H1 (cell line): Measurements from ENCODE around the gene KPNA3. TPM values are rescaled to one million over a fixed set of nuclear protein-coding genes. Genes with fewer than 3 reads are reported as not detected.

ENCODE experiments used
- CTCF ChIA-PET: fragments of 300-600 bp; sonication (Branson Sonifier 250); formaldehyde crosslinking; loops from one replicate; lab custom pipeline; 2021; ENCODE audit not compliant: partially characterized antibody; lab: Charles Lee
- POLR2A ChIA-PET: fragments of 300-600 bp; sonication (Branson Sonifier 250); formaldehyde crosslinking; loops from one replicate; lab custom pipeline; 2021; ENCODE audit warnings: inconsistent platforms; ENCODE audit not compliant: partially characterized antibody; lab: Charles Lee
- DNase-seq, 2 experiments: peaks; one replicate each; pipeline versions ENCODE4 v3.0.0 to v3.0.0-alpha.2; 2010 to 2022; ENCODE audit warnings: low spot score in 2 of 2, low read depth in 1 of 2, mixed read lengths in 1 of 2
- FAIRE-seq: peaks from 2 replicates; lab custom pipeline; 2011; peaks lifted over from hg19 to GRCh38; lab: Jason Lieb, UNC
- H2AFZ ChIP-seq: 2 replicates; pipeline ENCODE4 v1.8.1; 2012; ENCODE audit warnings: low read length, inconsistent platforms
- H2AK5ac ChIP-seq: 2 replicates; pipeline ENCODE4 v1.6.1; 2013; ENCODE audit warnings: low read depth, low read length
- H2BK120ac ChIP-seq: replicated peaks from 2 replicates; pipeline ENCODE3; 2013; ENCODE audit warnings: low read depth, low read length, inconsistent platforms
- H2BK12ac ChIP-seq: 2 replicates; pipeline ENCODE4 v1.6.1; 2013; ENCODE audit warnings: low read depth, low read length
- H2BK15ac ChIP-seq: 2 replicates; pipeline ENCODE4 v1.6.1; 2013; ENCODE audit warnings: low read length
- H2BK20ac ChIP-seq: 2 replicates; pipeline ENCODE4 v1.6.1; 2013; ENCODE audit warnings: low read length
- H2BK5ac ChIP-seq: 2 replicates; pipeline ENCODE4 v1.6.1; 2013; ENCODE audit warnings: low read depth, low read length
- H3K14ac ChIP-seq: 2 replicates; pipeline ENCODE4 v1.6.1; 2013; ENCODE audit warnings: inconsistent platforms; ENCODE audit not compliant: insufficient read length
- H3K18ac ChIP-seq: 2 replicates; pipeline ENCODE4 v1.6.1; 2013; ENCODE audit warnings: low read length; ENCODE audit errors: extremely low read depth
- H3K23ac ChIP-seq: 2 replicates; pipeline ENCODE4 v1.6.1; 2013; ENCODE audit warnings: inconsistent platforms; ENCODE audit not compliant: insufficient read length
- H3K23me2 ChIP-seq: 2 replicates; pipeline ENCODE4 v1.6.1; 2013; ENCODE audit warnings: low read depth, low read length
- H3K27ac ChIP-seq: 2 replicates; pipeline ENCODE4 v1.6.1; 2011; ENCODE audit warnings: low read depth, low read length, inconsistent platforms
- H3K27me3 ChIP-seq, 4 experiments: replicated peaks in 1 of 4; 1 replicate in 1 of 4; 2 replicates in 3 of 4; pipeline versions ENCODE4 v1.6.1 to v1.8.1; 2011 to 2013; ENCODE audit warnings: low read length in 3 of 4, mild to moderate bottlenecking in 3 of 4, inconsistent platforms in 2 of 4, mixed read lengths in 2 of 4, moderate library complexity in 1 of 4; ENCODE audit not compliant: control insufficient read depth in 3 of 4, insufficient read depth in 3 of 4; ENCODE audit errors: extremely low read depth in 1 of 4
- H3K36me3 ChIP-seq, 4 experiments: 2 replicates each; pipeline versions ENCODE4 v1.6.1 to v1.8.1; 2011 to 2013; ENCODE audit warnings: mild to moderate bottlenecking in 4 of 4, low read length in 3 of 4, moderate library complexity in 2 of 4, control low read depth in 1 of 4, inconsistent platforms in 1 of 4; ENCODE audit not compliant: insufficient read depth in 4 of 4, control insufficient read depth in 2 of 4
- H3K4ac ChIP-seq: replicated peaks from 2 replicates; pipeline ENCODE3; 2013; ENCODE audit warnings: low read length, low read depth, mixed read lengths, inconsistent platforms; ENCODE audit not compliant: insufficient read length
- H3K4me1 ChIP-seq, 4 experiments: replicated peaks in 1 of 4; 1 replicate in 1 of 4; 2 replicates in 3 of 4; pipeline versions ENCODE4 v1.6.1 to v1.8.1; 2011 to 2013; ENCODE audit warnings: low read length in 3 of 4, inconsistent platforms in 2 of 4, mixed read lengths in 1 of 4; ENCODE audit not compliant: insufficient read depth in 4 of 4, control insufficient read depth in 3 of 4
- H3K4me2 ChIP-seq, 2 experiments: 2 replicates each; pipeline versions ENCODE4 v1.6.1 to v1.8.1; 2011 to 2013; ENCODE audit warnings: low read depth in 2 of 2, low read length in 2 of 2, control low read depth in 1 of 2, inconsistent platforms in 1 of 2, mild to moderate bottlenecking in 1 of 2; ENCODE audit not compliant: insufficient read depth in 1 of 2
- H3K4me3 ChIP-seq, 4 experiments: fragments of 200-600, 300-600 bp in 1 of 4; sonication (generic), shearing (Covaris generic), sonication (Bioruptor Twin) in 1 of 4; 2 replicates each; pipeline versions ENCODE4 v1.5.1 to v1.8.1; 2011 to 2016; ENCODE audit warnings: low read length in 4 of 4, low read depth in 3 of 4, control low read depth in 2 of 4, inconsistent platforms in 2 of 4, mild to moderate bottlenecking in 2 of 4, mixed read lengths in 1 of 4, moderate library complexity in 1 of 4; ENCODE audit not compliant: insufficient read depth in 2 of 4; ENCODE audit errors: extremely low read depth in 1 of 4
- H3K56ac ChIP-seq: replicated peaks from 2 replicates; pipeline ENCODE3; 2013; ENCODE audit warnings: low read depth, mild to moderate bottlenecking, mixed read lengths, low read length, inconsistent platforms; ENCODE audit not compliant: insufficient read length
- H3K79me1 ChIP-seq: 2 replicates; pipeline ENCODE4 v1.6.1; 2013; ENCODE audit warnings: low read depth, low read length, control low read depth
- H3K79me2 ChIP-seq, 2 experiments: 2 replicates each; pipeline versions ENCODE4 v1.6.1 to v1.8.1; 2012 to 2013; ENCODE audit warnings: low read length in 2 of 2, mild to moderate bottlenecking in 2 of 2, inconsistent platforms in 1 of 2; ENCODE audit not compliant: insufficient read depth in 2 of 2, control insufficient read depth in 1 of 2
- H3K9ac ChIP-seq, 4 experiments: replicated peaks in 1 of 4; 1 replicate in 1 of 4; 2 replicates in 3 of 4; pipeline versions ENCODE4 v1.6.1 to v1.8.1; 2011 to 2013; ENCODE audit warnings: low read depth in 3 of 4, low read length in 3 of 4, control low read depth in 2 of 4, mild to moderate bottlenecking in 2 of 4, moderate library complexity in 2 of 4, inconsistent platforms in 1 of 4; ENCODE audit errors: extremely low read depth in 1 of 4
- H3K9me3 ChIP-seq, 2 experiments: 2 replicates each; pipeline versions ENCODE4 v1.6.1 to v1.8.1; 2012 to 2013; ENCODE audit warnings: mild to moderate bottlenecking in 2 of 2, moderate library complexity in 2 of 2, control low read depth in 1 of 2, inconsistent platforms in 1 of 2, low read depth in 1 of 2, low read length in 1 of 2, mixed read lengths in 1 of 2; ENCODE audit not compliant: insufficient read depth in 2 of 2
- H4K20me1 ChIP-seq, 2 experiments: replicated peaks in 1 of 2; 2 replicates each; pipeline versions ENCODE3 to v1.8.1; 2011 to 2013; ENCODE audit warnings: inconsistent platforms in 2 of 2, low read length in 2 of 2, mild to moderate bottlenecking in 1 of 2; ENCODE audit not compliant: insufficient read depth in 2 of 2, control insufficient read depth in 1 of 2
- H4K5ac ChIP-seq: 2 replicates; pipeline ENCODE4 v1.6.1; 2013; ENCODE audit warnings: low read length, low read depth, mixed read lengths, inconsistent platforms; ENCODE audit not compliant: insufficient read length
- H4K8ac ChIP-seq: 2 replicates; pipeline ENCODE4 v1.8.0; 2013; ENCODE audit warnings: mild to moderate bottlenecking, moderate library complexity, low read length, inconsistent platforms; ENCODE audit not compliant: insufficient read depth; ENCODE audit errors: extremely low read depth
- H4K91ac ChIP-seq: replicated peaks from 2 replicates; pipeline ENCODE3; 2013; ENCODE audit warnings: low read length, mixed read lengths, inconsistent platforms; ENCODE audit not compliant: insufficient read length
- BACH1 ChIP-seq: IDR thresholded peaks from 2 replicates; pipeline ENCODE4 v1.6.1; 2012; ENCODE audit warnings: low read length, improper control_type of control experiment
- BCL11A ChIP-seq, 2 experiments: IDR thresholded peaks; one replicate each; pipeline ENCODE4 v1.6.1; 2011; ENCODE audit warnings: low read depth in 2 of 2, low read length in 2 of 2, mild to moderate bottlenecking in 2 of 2
- CHD1 ChIP-seq: IDR thresholded peaks from 2 replicates; pipeline ENCODE4 v1.6.1; 2012; ENCODE audit warnings: low read depth, low read length, improper control_type of control experiment
- EGR1 ChIP-seq: IDR thresholded peaks from 2 replicates; pipeline ENCODE4 v1.6.1; 2011; ENCODE audit warnings: low read depth, low read length, borderline replicate concordance
- HDAC2 ChIP-seq, 2 experiments: fragments of 300-600 bp in 1 of 2; sonication (generic) in 1 of 2; IDR thresholded peaks; 2 replicates each; pipeline ENCODE4 v1.6.1; 2011 to 2012; ENCODE audit warnings: low read depth in 2 of 2, low read length in 2 of 2, mild to moderate bottlenecking in 2 of 2, moderate library complexity in 2 of 2, borderline replicate concordance in 1 of 2, inconsistent platforms in 1 of 2
- KDM5A ChIP-seq: fragments of 200-600 bp; IDR thresholded peaks from 2 replicates; pipeline ENCODE4 v1.7.1; 2012; ENCODE audit warnings: mild to moderate bottlenecking, low read length, inconsistent platforms, mixed read lengths
- MAFK ChIP-seq: IDR thresholded peaks from 2 replicates; pipeline ENCODE4 v1.6.1; 2012; ENCODE audit warnings: low read depth, mild to moderate bottlenecking, improper control_type of control experiment, low read length
- NRF1 ChIP-seq: IDR thresholded peaks from 2 replicates; pipeline ENCODE4 v1.6.1; 2011; ENCODE audit warnings: mild to moderate bottlenecking, low read depth, low read length, improper control_type of control experiment
- PHF8 ChIP-seq: fragments of 200-600 bp; sonication (generic); conservative IDR thresholded peaks from 2 replicates; pipeline ENCODE4 v1.7.1; 2012; ENCODE audit warnings: low read depth, mild to moderate bottlenecking, inconsistent platforms, low read length, moderate library complexity
- RXRA ChIP-seq: IDR thresholded peaks from 2 replicates; pipeline ENCODE4 v1.6.1; 2011; ENCODE audit warnings: low read depth, mild to moderate bottlenecking, low read length, moderate library complexity; ENCODE audit not compliant: insufficient read depth
- SIN3A ChIP-seq, 2 experiments: IDR thresholded peaks in 1 of 2; conservative IDR thresholded peaks in 1 of 2; 2 replicates each; pipeline ENCODE4 v1.6.1; 2011 to 2012; ENCODE audit warnings: low read length in 2 of 2, improper control_type of control experiment in 1 of 2, low read depth in 1 of 2, mild to moderate bottlenecking in 1 of 2
- TAF1 ChIP-seq: IDR thresholded peaks from 2 replicates; pipeline ENCODE4 v1.6.1; 2011; ENCODE audit warnings: mild to moderate bottlenecking, low read depth, low read length
- TEAD4 ChIP-seq: IDR thresholded peaks from 2 replicates; pipeline ENCODE4 v1.6.1; 2012; ENCODE audit warnings: low read depth, low read length, inconsistent platforms, mixed read lengths
- WGBS, 2 experiments: shearing (Covaris generic) in 1 of 2; methylation state at CpG; one replicate each; pipeline versions ENCODE4 v1.1.6 to v1.1.7; 2013 to 2015; ENCODE audit warnings: low lambda C conversion rate in 2 of 2, mixed read lengths in 2 of 2, inconsistent platforms in 1 of 2, low coverage in 1 of 2, missing lambda C conversion rate in 1 of 2; ENCODE audit not compliant: insufficient replicate concordance in 2 of 2, insufficient coverage in 1 of 2, insufficient read length in 1 of 2; ENCODE audit errors: extremely low coverage in 1 of 2, missing lambda C conversion rate in 1 of 2; 5-methylcytosine and 5-hydroxymethylcytosine counted together
- polyA plus RNA-seq, 7 experiments: library from polyadenylated mRNA; depleted of rRNA in 3 of 7; stranded (reverse) in 5 of 7; unstranded in 2 of 7; fragments of >200 nt in 5 of 7; fragments of 200-250 nt in 2 of 7; gene quantifications; 1 replicate in 5 of 7; 2 replicates in 1 of 7; 4 replicates in 1 of 7; pipeline versions ENCODE4 v1.2.1 to v1.2.3, GENCODE V29; 2011 to 2013; ENCODE audit warnings: missing spikeins in 2 of 7, mixed read lengths in 2 of 7
- total RNA-seq: library from RNA; stranded (reverse); fragmentation: NEBNext Ultra II Directional; extraction: Animal tissue kit (Norgen Biotek cat#: 25700); gene quantifications from 2 replicates; pipeline ENCODE4 v1.2.1, GENCODE V29; 2021
- TF ChIP-seq, protein P1 (sequence below): IDR thresholded peaks from 2 replicates; pipeline ENCODE4 v1.6.1; 2012; ENCODE audit warnings: inconsistent platforms

KPNA3 gene
- total and polyA plus RNA-seq, 2 of the 8 experiments (the other 6 are each of a cell fraction or from before 2014, with no cell fraction given) = 21.4 to 63.2 TPM

- Histone ChIP-seq H4K5ac (no peak overlapping the region), H3K4me3 (no peak overlapping the region), H3K18ac (no peak overlapping the region), H3K23ac (no peak overlapping the region), H4K20me1 (peaks cover 2 to 4% of the 10 kb centered on the region in 2 experiments), H2BK20ac (no peak overlapping the region), H4K8ac (no peak overlapping the region), H3K79me2 (peaks cover 3 to 90% of the 10 kb centered on the region in 2 experiments), H3K4ac (no peak overlapping the region), H2AFZ (no peak overlapping the region), H3K27ac (no peak overlapping the region), H3K36me3 (peaks cover 0 to 6% (median 0%) of the 10 kb centered on the region in 4 experiments; a peak in 3 of 8 replicates), H2AK5ac (no peak overlapping the region), H3K79me1 (no peaks in the 10 kb centered on the region), H3K4me2 (no peak overlapping the region), H3K4me1 (no peaks in the 10 kb centered on the region), H2BK15ac (no peak overlapping the region), H3K9ac (no peak overlapping the region), H4K91ac (no peak overlapping the region), H3K27me3 (no peaks in the 10 kb centered on the region), H2BK12ac (no peak overlapping the region), H3K56ac (no peak overlapping the region), H3K9me3 (peaks cover 13 to 15% of the 10 kb centered on the region in 2 experiments), H3K14ac (no peak overlapping the region), H2BK120ac (no peak overlapping the region), H3K23me2 (no peaks in the 10 kb centered on the region), H2BK5ac (no peak overlapping the region)
- WGBS, 2 experiments = 71% methylated on average over 2 of the region's 2 CpGs; no CpG with 5 or more reads in 1 of the 2 experiments
- DNase-seq = no peak
- ChIA-PET CTCF (interaction anchor here (1.1 kb wide), 1 partner anchor 11 kb away, joined by 3 read pairs; no protein-coding TSS in a partner anchor), POLR2A (no interaction called here)
- FAIRE-seq = no peak
- no peak for TF ChIP-seq KDM5A
- no peak for TF ChIP-seq TEAD4
- TF ChIP-seq NRF1 = no peak
- TF ChIP-seq SIN3A (conservative IDR thresholded peaks at IDR 0.05 in 1 of 2, IDR thresholded peaks at IDR 0.05 in 1 of 2; ENCODE audit: low read depth in 1 of 2, low read length in 2 of 2) = no peak
- no peak for TF ChIP-seq BCL11A (IDR thresholded peaks at IDR 0.05; ENCODE audit: low read depth in 2 of 2, low read length in 2 of 2)
- no peak for TF ChIP-seq CHD1
- TF ChIP-seq, protein P1, sequence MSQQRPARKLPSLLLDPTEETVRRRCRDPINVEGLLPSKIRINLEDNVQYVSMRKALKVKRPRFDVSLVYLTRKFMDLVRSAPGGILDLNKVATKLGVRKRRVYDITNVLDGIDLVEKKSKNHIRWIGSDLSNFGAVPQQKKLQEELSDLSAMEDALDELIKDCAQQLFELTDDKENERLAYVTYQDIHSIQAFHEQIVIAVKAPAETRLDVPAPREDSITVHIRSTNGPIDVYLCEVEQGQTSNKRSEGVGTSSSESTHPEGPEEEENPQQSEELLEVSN = no peak
- no peak for TF ChIP-seq RXRA
- no peak for TF ChIP-seq MAFK
- no peak for TF ChIP-seq BACH1
- no peak for TF ChIP-seq PHF8
- TF ChIP-seq HDAC2 (IDR thresholded peaks at IDR 0.05; ENCODE audit: borderline replicate concordance in 1 of 2, low read depth in 2 of 2, low read length in 2 of 2) = no peak
- TF ChIP-seq EGR1 = no peak
- no peak for TF ChIP-seq TAF1
Measured at GRCh38 chr13:49756263-49756662, 36.2 kb downstream of the KPNA3 start.
